Myocyte (in vitro differentiated cells): ENCODE measurements around the gene PABPC5. TPM values are rescaled to one million over a fixed set of nuclear protein-coding genes. Genes with fewer than 3 reads are reported as not detected.

Experiments
- DNase-seq: peaks from one replicate; pipeline ENCODE4 v3.0.0-alpha.2; 2012; ENCODE audit warnings: low read depth
- polyA plus RNA-seq: library from polyadenylated mRNA; unstranded; fragments of >200 nt; gene quantifications from one replicate; pipeline ENCODE4 v1.2.1, GENCODE V29; 2012; ENCODE audit warnings: missing spikeins
- total RNA-seq: library from RNA; depleted of rRNA; stranded (reverse); fragments of >200 nt; gene quantifications from 2 replicates; pipeline ENCODE4 v1.2.3, GENCODE V29; 2014

Gene PABPC5
- total RNA-seq: 4.0 and 4.7 TPM in 2 replicates
- 2.0 TPM for polyA plus RNA-seq

GRCh38 chrX:91434351-91435168 is at the start of gene PABPC5:
TSS of gene PABPC5 (plus strand) at chrX:91434839. CDS start at chrX:91435578, 739 bp downstream.
- DNase-seq: peak; percentile 78

- DNase-seq: no peak
Observed at GRCh38 chrX:91389026-91389425, 45.6 kb upstream of the PABPC5 start.

- peak; percentile 3 for DNase-seq
Observed at GRCh38 chrX:91414713-91415112, 19.9 kb upstream of the PABPC5 start.

GRCh38 chrX:91435395-91435794 is 756 bp downstream of the PABPC5 start:
- peak; percentile 21 for DNase-seq
